Measurements from ENCODE around the gene EML2.
"Not testable (repeated sequence)": the region's sequence is repeated elsewhere in the genome, so short reads cannot be mapped to it uniquely, and the experiment has no call there.

The EML2 gene, protein sequence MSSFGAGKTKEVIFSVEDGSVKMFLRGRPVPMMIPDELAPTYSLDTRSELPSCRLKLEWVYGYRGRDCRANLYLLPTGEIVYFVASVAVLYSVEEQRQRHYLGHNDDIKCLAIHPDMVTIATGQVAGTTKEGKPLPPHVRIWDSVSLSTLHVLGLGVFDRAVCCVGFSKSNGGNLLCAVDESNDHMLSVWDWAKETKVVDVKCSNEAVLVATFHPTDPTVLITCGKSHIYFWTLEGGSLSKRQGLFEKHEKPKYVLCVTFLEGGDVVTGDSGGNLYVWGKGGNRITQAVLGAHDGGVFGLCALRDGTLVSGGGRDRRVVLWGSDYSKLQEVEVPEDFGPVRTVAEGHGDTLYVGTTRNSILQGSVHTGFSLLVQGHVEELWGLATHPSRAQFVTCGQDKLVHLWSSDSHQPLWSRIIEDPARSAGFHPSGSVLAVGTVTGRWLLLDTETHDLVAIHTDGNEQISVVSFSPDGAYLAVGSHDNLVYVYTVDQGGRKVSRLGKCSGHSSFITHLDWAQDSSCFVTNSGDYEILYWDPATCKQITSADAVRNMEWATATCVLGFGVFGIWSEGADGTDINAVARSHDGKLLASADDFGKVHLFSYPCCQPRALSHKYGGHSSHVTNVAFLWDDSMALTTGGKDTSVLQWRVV

DNA sequence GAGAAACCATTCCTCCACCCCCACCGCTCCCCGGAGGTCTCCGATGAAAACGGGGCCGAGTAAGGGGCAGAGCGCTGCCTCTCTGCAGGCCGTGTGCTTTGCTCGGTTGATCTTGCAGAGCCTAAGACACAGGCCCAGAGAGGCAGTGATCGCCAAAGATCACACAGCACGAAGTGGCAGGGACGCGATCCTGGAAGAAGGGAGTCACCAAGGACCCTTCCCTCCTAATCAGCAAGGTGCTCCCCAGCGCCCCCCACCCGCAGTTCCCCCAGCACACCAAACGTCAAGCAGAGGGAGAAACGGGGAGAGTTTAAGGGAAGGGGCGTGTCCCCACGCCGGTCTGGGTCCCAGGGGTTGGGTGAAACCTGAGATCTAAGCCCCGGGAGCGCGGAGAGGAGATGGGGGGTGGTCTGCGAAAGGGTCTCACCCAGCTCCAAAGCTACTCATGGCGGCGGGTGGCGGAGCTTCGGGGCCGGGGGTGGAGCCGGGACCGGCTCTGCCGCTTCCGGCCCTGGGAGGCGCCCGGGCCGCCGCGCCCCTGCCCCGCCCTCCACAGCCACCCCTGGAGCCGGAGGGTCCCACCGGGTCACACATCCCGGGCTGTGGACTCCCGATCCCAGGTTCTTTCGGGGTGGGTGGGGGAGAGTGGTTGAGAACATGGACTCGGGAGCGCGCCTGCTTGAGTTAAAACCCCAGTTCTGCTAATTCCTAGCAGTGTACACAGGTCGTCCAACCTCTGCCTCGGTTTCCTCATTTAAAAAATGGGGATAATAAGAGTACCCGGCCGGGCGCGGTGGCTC lies at the start of gene EML2:
Gene EML2 (minus strand): TSS at position 468 of the 800 bp plus-strand sequence. CDS start 21 bp downstream, at position 447.
- peaks cover 5% of the 10 kb centered on the region for H3K9me3 Mint-ChIP-seq
- H3K27ac Mint-ChIP-seq, result peak within 1 kb of the TSS; percentile 84
- peak within 1 kb of the TSS; percentile 95 for H3K4me3 Mint-ChIP-seq
- peaks cover 29% of the 10 kb centered on the region for H3K4me1 Mint-ChIP-seq
- H3K36me3 Mint-ChIP-seq, result peaks cover 7% of the 10 kb centered on the region
- no peaks in the 10 kb centered on the region for H3K27me3 Mint-ChIP-seq

DNA sequence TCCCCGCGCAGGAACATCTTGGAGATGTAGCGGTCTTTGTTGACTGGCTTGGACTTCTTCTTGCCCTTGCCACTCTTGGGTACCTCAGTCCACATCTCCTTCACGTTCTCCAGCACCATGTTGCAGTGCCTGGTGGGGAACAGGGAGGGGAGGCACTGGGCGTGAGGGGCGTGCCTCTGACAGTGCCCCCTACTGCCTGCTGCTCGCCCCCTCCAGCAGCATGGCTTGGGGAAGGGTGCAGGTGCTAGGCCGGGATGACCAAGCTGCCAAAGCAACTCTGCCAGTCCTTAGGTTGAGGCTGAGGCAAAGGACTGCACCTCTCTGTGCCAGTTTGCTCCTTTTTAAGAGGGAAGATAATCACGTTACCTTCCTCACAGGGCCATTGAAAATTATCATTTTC lies 48.4 kb upstream of the EML2 start:
- no peak overlapping the region for H3K4me3 Mint-ChIP-seq
- no peak overlapping the region for H3K27ac Mint-ChIP-seq
- H3K4me1 Mint-ChIP-seq, result peaks cover 22% of the 10 kb centered on the region
- peaks cover 9% of the 10 kb centered on the region for H3K36me3 Mint-ChIP-seq
- H3K9me3 Mint-ChIP-seq, result no peaks in the 10 kb centered on the region
- no peaks in the 10 kb centered on the region for H3K27me3 Mint-ChIP-seq

DNA sequence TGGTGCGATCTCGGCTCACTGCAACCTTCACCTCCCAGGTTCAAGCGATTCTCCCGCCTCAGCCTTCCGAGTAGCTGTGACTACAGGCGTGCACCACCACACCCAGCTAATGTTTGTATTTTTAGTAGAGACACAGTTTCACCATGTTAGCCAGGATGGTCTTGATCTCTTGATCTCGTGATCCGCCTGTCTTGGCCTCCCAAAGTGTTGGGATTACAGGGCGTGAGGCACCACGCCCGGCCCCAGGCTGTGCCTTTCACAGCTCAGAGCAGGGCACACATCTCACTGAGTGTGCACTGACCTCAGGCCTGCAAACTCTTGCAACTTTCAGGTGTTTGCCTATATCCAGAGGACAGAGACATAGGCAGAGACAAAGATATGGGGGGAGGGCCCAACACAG lies 45.8 kb upstream of the EML2 start:
- peaks cover 17% of the 10 kb centered on the region for H3K4me1 Mint-ChIP-seq
- H3K36me3 Mint-ChIP-seq, H3K27ac Mint-ChIP-seq, H3K9me3 Mint-ChIP-seq, H3K4me3 Mint-ChIP-seq, H3K27me3 Mint-ChIP-seq: not testable (repeated sequence)

DNA sequence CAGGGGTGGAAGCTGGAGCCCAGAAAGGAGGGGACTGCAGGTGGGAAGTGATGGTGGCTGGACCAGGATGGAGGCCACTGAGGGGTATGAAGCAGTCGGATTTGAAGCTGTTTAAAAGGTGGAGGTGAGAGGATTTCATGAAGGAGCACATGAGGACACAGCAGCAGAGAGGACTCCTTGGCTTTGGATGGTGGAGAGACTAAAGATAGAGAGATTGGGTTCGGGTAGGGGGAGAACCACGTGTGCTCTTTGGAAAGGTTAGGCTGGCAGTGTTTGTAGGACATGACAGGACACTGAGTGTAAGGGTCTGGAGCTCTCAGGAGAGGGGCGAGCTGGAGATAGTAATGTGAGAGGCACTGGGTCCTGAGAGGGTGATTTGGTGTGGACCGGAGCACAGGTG lies 43.7 kb upstream of the EML2 start:
- Mint-ChIP-seq H3K9me3 (no peaks in the 10 kb centered on the region), H3K27ac (no peak overlapping the region), H3K4me3 (no peak overlapping the region), H3K4me1 (peaks cover 12% of the 10 kb centered on the region), H3K36me3 (peaks cover 3% of the 10 kb centered on the region), H3K27me3 (no peaks in the 10 kb centered on the region)

DNA sequence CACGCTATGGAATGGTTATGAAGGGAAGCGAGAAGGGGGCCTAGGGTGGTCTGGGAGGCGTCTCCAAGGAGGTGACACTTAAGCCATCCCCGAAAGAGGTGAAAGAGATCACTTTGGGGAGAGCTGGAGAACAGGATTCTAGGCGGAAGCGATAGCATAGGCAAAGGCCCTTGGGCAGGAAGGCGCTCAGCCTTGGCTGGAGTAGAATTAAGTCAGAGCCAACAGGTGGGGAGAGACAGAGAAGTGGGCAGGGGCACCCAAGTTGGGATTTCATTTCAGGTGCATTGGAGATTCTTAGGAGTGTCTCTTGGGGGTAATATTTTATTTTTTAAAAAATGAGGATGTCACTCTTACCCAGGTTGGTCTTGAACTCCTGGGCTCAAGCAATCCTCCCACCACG lies 42.9 kb upstream of the EML2 start:
- Mint-ChIP-seq H3K4me1 (peaks cover 18% of the 10 kb centered on the region), H3K9me3 (no peaks in the 10 kb centered on the region), H3K27ac (no peak overlapping the region), H3K4me3 (peak overlapping the region; percentile 59), H3K27me3 (no peaks in the 10 kb centered on the region), H3K36me3 (peaks cover 3% of the 10 kb centered on the region)

DNA sequence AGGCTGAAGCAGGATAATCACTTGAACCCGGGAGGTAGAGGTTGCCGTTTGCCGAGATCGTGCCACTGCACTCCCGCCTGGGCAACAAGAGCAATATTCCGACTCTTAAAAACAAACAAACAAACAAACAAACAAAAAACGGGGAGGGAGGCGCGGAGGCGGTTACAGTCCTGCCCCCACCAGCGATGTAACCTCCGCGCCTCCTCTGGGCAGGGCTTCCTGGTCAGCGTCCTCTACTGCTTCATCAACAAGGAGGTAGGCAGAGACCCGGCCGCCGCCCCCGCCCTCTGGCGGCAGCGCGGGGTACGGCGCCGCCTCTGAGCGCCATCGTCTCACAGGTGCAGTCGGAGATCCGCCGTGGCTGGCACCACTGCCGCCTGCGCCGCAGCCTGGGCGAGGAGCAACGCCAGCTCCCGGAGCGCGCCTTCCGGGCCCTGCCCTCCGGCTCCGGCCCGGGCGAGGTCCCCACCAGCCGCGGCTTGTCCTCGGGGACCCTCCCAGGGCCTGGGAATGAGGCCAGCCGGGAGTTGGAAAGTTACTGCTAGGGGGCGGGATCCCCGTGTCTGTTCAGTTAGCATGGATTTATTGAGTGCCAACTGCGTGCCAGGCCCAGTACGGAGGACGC lies 42.3 kb upstream of the EML2 start:
- no peaks in the 10 kb centered on the region for H3K9me3 Mint-ChIP-seq
- H3K4me1 Mint-ChIP-seq, result peaks cover 19% of the 10 kb centered on the region
- H3K27me3 Mint-ChIP-seq, result no peaks in the 10 kb centered on the region
- H3K36me3 Mint-ChIP-seq, result peaks cover 2% of the 10 kb centered on the region
- H3K27ac Mint-ChIP-seq, result peak overlapping the region; percentile 23
- peak overlapping the region; percentile 79 for H3K4me3 Mint-ChIP-seq

DNA sequence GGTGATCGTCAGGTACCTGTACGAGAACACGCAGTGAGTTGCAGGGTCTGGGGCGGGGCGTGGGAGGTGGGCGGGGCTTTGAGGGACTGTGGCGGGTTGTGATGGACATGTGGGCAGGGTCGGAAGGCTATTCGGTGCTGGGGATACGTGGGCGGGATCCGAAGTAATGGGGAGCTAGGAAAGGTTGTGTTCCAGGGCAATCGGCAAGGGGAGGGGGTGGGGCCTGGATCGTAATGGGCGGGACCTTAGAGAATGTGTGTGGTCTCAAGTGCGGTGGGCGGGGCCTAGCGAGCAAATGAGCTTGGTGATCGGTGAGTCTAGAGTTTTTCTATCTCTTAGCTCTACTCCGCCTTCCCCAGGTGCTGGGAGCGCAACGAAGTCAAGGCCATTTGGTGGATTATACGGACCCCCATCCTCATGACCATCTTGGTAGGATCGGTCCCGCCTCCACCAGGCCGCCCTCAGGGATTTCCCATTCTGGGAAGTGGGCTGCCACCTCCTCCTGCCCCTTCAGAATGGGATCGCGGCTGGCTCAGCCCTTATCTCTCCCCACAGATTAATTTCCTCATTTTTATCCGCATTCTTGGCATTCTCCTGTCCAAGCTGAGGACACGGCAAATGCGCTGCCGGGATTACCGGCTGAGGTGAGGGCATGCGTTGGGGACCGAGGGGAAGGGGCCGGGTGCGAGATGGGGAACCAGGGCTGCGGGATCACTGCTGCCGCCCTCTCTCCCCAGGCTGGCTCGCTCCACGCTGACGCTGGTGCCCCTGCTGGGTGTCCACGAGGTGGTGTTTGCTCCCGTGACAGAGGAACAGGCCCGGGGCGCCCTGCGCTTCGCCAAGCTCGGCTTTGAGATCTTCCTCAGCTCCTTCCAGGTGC lies 38.4 kb upstream of the EML2 start:
- peaks cover 21% of the 10 kb centered on the region for H3K4me1 Mint-ChIP-seq
- H3K36me3 Mint-ChIP-seq, result no peaks in the 10 kb centered on the region
- H3K27ac Mint-ChIP-seq, result peak overlapping the region; percentile 79
- no peaks in the 10 kb centered on the region for H3K27me3 Mint-ChIP-seq
- H3K9me3 Mint-ChIP-seq, result no peaks in the 10 kb centered on the region
- peak overlapping the region; percentile 89 for H3K4me3 Mint-ChIP-seq

DNA sequence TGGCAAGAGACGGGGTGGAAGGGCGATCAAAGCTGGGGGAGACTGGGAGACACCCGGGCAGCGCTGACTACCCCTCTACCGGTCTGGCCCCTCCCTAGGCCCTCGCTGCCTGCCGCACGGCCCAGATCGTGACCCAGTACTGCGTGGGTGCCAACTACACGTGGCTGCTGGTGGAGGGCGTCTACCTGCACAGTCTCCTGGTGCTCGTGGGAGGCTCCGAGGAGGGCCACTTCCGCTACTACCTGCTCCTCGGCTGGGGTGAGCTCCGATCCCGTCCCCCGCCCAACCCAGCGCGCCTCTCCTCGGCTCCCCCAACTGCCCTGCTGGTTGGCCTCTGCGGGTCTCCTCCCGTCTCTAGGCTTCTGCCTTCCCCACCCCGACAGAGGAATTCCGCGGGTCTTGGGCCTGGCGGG lies 37.7 kb upstream of the EML2 start:
- Mint-ChIP-seq H3K27ac (peak overlapping the region; percentile 72), H3K36me3 (no peaks in the 10 kb centered on the region), H3K4me3 (peak overlapping the region; percentile 76), H3K27me3 (no peaks in the 10 kb centered on the region), H3K4me1 (peaks cover 18% of the 10 kb centered on the region), H3K9me3 (no peaks in the 10 kb centered on the region)

DNA sequence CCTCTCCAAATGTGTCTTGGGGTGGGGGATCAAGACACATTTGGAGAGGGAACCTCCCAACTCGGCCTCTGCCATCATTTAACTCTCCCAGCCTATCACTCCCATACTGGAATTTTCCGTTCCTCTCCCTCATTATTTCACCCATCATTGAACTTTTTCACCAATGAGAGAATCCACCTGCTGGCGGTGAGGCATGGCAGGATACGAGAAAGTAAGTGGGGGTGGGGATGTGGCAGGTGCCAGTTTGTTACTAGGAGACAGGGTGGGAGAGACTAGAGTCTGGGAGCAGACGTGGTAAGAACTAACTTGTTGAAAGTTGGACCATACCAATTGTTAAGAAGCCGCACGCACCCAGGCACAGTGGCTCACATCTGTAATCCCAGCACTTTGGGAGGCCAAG lies 35.7 kb upstream of the EML2 start:
- no peak overlapping the region for H3K27ac Mint-ChIP-seq
- H3K9me3 Mint-ChIP-seq, result no peaks in the 10 kb centered on the region
- H3K4me1 Mint-ChIP-seq, result peaks cover 27% of the 10 kb centered on the region
- no peak overlapping the region for H3K4me3 Mint-ChIP-seq
- H3K27me3 Mint-ChIP-seq, result peaks cover 3% of the 10 kb centered on the region
- no peaks in the 10 kb centered on the region for H3K36me3 Mint-ChIP-seq

DNA sequence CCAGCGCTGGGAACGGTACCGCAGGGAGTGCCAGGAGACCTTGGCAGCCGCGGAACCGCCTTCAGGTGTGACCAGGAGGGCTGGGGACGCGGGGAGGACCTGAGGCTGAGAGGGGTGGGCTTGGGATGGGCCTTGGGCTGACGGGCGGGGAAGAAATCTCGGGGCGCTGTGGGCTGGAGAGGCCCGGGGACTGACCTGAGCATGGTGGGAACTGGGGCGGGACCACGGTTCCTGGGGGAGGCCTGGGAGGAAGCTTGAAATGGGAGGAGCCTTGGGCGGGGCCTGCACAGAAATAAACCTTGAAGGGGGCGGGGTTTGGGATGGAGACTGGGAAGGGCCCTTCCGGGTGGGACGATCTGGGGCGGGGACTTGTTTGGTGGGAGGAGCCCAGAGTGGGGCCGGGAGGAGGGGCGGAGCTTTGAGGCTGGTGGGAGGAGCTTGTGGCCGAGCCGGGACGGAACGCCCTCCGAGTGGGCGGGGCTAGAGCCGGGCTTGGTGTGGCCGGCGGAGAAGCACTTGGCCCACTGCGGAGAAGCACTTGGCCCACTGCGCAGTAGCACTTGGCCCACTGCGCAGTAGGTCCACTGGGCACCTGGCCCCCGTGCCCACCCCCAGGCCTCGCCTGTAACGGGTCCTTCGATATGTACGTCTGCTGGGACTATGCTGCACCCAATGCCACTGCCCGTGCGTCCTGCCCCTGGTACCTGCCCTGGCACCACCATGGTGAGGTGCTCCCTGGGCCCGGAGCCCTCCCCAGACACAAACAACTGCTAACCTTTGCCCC lies 31.7 kb upstream of the EML2 start:
- Mint-ChIP-seq H3K27ac (no peak overlapping the region), H3K9me3 (no peaks in the 10 kb centered on the region), H3K4me3 (peak overlapping the region; percentile 44), H3K27me3 (peaks cover 4% of the 10 kb centered on the region), H3K36me3 (no peaks in the 10 kb centered on the region), H3K4me1 (peaks cover 36% of the 10 kb centered on the region)

DNA sequence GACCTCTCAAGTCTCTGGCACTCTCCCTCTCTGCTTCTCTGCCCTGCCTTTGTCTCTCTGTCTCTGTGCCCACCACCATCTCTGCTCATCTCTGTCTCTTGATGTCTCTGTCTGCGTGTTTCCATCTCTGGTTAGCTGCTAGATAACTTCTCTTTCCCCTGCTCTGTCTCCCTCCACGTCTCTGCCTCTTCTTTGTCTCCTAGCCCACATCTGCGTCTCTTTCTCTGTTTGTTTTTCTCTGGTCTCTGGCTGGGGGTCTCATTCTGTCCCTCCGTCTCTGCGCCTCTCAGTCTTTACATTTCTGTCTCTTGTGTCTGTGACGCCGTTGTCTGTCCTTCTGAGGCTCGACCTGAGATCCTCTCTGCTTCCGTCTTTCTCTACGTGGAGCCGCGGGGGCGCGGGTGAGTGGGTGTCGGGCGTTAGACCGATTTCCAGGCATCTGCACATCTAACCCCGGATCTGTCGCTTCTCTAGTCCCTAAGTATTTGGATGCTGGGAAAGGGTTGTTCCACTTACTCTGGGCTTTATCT lies 29.2 kb upstream of the EML2 start:
- peak overlapping the region; percentile 92 for H3K4me3 Mint-ChIP-seq
- no peaks in the 10 kb centered on the region for H3K9me3 Mint-ChIP-seq
- no peaks in the 10 kb centered on the region for H3K36me3 Mint-ChIP-seq
- peak overlapping the region; percentile 83 for H3K27ac Mint-ChIP-seq
- peaks cover 36% of the 10 kb centered on the region for H3K4me1 Mint-ChIP-seq
- H3K27me3 Mint-ChIP-seq, result peaks cover 4% of the 10 kb centered on the region

DNA sequence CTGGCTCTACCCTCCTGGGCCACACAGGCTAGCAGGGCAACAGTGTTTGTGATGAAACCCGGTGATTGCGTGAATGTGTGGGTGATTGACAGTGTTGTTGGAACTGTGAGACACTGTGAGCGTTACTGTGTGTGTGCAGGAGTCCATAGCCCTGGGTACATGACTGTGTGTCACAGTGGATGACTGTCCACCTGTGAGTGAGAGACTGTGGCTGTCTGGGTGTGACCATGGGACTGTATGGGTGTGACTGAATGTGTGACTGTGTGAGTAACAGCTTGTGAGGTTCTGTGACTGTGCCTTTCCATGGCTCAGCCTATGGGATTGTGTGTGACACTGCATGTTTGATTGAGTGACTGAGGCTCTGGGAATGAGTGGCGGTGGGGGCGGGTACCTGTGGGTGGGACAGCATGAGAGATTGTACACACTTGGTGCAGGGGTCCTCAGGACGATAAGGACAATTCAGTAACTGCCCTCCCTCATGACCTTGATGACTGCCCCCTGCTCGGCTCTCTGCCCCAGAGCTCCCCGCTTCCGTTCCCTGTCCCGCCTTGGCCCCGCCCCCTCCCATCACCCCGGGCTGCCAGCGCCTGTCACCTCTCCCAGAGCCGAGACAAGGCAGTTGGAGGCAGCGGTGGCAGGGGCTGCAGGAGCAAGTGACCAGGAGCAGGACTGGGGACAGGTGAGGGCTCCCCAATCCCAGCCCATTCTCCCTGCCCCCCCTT lies 28.6 kb upstream of the EML2 start, which contains the start of gene GIPR:
Gene GIPR (plus strand): TSS at position 602 of the 722 bp plus-strand sequence. CDS start 1,300 bp downstream, outside the sequence.
- Mint-ChIP-seq H3K4me1 (peaks cover 36% of the 10 kb centered on the region), H3K36me3 (no peaks in the 10 kb centered on the region), H3K4me3 (peak within 1 kb of the TSS; percentile 92), H3K27ac (peak within 1 kb of the TSS; percentile 83), H3K9me3 (no peaks in the 10 kb centered on the region), H3K27me3 (peaks cover 4% of the 10 kb centered on the region)

DNA sequence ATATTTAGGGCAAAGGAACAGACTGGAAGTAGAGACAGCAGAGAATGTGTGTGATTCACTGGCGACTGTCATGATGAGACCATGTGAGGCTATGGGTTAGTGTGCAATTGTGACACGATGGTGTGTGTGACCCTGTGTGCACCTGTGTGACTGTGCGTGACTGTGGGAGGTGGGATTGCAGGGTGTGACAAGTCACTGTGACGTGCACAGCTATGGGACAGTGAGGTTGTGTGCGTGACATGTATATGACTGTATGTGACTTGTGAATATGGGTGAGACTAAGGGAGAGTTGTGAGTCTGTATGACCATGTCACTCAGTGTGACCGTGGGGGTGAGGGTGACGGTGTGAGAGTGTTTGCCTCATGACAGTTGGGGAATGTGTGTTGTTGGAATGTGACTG lies 25.4 kb upstream of the EML2 start:
- peaks cover 21% of the 10 kb centered on the region for H3K4me1 Mint-ChIP-seq
- no peak overlapping the region for H3K27ac Mint-ChIP-seq
- H3K9me3 Mint-ChIP-seq, result no peaks in the 10 kb centered on the region
- H3K27me3 Mint-ChIP-seq, result peaks cover 3% of the 10 kb centered on the region
- H3K36me3 Mint-ChIP-seq, result no peaks in the 10 kb centered on the region
- H3K4me3 Mint-ChIP-seq, result no peak overlapping the region
